HG02763 (cell line): ENCODE data around the gene TMED5.
"Not testable (repeated sequence)": the region's sequence is repeated elsewhere in the genome, so short reads cannot be mapped to it uniquely, and the experiment has no call there.

Experiments
- ATAC-seq: cut with Tn5 transposase; IDR thresholded peaks from one replicate; pipeline ENCODE4 v1.9.1; 2021; ENCODE audit warnings: mild to moderate bottlenecking, moderate library complexity; ENCODE audit not compliant: unreplicated experiment

The TMED5 gene

DNA sequence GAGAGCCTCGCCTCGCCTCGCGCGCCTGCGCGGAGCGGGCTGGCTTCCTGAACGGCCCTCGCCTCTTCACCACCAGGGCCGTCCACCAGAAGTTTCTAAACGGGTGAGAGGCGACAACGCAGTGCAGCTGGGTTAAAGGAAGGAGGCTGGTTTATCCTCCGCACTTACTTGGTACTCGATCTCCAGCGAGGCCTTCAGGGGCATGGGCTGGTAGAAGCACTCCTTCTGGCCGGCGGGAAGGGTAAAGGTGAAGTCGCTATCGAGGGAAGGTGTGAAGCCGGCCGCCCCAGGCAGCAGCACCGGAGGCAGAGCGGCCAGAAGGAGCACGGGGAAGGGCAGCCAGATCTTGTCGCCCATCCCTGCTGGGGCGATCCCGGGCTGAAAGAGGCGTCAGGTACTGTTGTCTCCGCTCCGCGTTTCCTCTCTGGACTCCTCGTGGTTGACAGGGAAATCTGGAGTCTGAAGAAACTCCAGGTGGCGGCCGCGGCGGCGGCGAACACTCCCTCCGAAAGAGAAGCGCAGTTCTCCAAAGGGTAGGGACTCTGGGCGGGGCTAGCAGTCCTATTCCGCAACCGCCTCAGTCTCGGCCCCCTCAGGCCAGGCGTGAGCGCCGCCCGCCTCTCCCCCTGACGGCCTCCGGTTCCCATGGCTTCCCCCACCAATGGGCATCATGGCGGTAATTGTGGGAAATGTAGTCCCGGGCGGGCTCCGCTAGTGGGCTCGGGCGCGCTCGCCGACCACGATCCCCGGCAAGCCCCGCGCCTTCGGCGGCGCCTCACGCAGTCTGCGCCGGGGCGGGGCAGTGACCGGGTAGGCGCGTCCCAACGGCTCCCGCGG is at the start of gene TMED5:
TMED5 (minus strand) TSS at position 528 of the 837 bp plus-strand sequence; CDS start at position 357, 171 bp downstream.
- peak; percentile 86 for ATAC-seq

DNA sequence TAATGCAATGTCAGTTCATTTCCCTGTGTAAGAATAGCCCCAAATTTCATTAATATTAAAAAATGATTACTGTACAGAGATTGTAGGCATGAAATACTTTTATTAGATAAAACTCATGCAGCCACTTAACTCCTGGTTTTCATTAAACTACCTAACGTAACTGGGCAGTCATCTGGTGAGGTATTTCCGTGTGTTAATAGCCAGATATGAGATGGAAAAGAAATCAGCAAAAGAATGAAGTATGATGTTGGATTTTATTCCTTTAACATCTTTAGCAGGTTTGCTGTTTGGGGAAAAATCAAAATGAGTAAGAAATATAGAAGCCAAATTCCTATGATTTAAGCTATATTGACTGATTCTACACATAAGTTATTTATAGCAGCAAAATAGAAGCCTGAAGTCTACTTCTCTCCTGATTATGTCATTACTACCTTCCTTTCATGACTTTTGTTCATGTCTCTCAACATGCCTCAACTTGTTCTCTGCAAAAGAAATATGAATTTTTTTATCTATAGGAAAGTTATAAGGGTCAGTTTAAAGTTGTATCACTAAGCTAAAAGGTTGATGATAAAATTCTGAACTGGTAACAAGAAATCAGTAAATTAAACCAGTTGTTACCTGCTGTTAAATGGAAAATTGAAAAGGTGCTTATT is 42.9 kb upstream of the TMED5 start:
- ATAC-seq: no peak

DNA sequence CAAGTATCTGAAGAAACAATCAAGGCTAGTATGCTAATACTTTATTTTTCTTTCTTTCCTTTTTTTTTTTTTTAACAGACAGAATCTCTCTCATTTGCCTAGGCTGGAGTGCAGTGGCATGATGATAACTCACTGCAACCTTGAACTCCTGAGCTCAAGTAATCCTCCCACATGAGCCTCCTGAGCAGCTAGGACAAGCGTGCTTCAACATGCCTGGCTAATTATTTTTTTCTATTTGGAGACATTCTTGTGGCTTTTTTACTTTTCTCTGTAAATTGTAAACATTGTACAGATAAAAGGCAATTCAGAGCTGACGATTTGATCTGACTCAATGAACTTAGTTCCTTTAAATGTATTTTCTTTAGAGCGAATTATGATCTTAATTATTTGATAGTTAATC is 41.7 kb upstream of the TMED5 start:
- no peak for ATAC-seq

- not testable (repeated sequence) for ATAC-seq
Observed at GRCh38 chr1:93220716-93221115, 40.5 kb upstream of the TMED5 start.

GRCh38 chr1:93219443-93219842 is 39.2 kb upstream of the TMED5 start:
- peak; percentile 65 for ATAC-seq

DNA sequence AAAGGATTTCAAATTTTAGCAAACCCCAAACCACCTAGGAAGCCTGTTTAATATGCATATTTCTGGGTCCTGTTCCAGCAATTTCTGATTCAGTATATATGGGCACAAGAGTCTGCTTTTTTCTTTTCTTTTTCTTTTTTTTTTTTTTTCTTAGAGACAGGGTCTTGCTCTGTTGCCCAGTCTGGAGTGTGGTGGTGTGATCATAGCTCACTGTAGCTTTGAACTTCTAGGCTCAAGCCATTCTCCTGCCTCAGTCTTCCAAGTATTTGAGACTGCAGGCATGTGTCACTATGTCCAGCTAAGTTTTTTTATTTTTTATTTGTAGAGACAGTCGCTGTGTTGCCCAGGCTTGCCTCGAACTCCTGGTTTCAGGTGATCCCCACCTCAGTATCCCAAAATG is 35.1 kb upstream of the TMED5 start:
- ATAC-seq: no peak

GRCh38 chr1:93207211-93207610 is 27.0 kb upstream of the TMED5 start:
- no peak for ATAC-seq

- ATAC-seq: no peak
Observed at GRCh38 chr1:93206567-93206954, 26.3 kb upstream of the TMED5 start.

DNA sequence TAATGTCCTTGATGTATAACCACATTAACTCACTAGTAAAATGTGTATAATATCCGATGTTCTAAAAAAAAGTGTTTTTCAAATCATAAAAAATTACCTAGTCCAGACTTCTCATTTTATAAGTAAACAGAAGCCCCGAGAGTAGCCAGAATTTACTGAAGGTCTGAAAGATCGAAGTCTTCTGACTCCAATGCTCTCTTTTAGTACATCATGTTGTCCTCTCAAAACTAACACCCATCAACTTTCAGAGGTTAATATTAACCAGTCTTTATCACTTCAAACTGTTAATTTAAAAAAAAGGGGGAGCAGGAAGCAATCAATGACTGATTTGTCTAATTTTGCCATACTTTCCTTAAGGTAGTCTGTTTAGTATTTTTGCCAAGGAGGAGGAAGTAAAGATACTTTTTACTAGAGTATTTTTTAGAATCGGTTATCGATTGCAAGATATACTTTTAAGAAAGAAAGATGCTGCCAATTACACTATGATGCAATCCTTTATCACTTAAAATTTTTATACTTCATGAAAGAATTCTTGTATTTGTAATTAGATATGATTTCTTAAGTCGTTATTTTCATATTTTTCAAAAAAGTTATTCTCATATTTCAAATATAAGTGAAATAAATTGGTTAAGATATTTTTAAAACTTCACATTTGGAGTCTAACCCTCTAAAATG is 25.8 kb upstream of the TMED5 start:
- no peak for ATAC-seq

DNA sequence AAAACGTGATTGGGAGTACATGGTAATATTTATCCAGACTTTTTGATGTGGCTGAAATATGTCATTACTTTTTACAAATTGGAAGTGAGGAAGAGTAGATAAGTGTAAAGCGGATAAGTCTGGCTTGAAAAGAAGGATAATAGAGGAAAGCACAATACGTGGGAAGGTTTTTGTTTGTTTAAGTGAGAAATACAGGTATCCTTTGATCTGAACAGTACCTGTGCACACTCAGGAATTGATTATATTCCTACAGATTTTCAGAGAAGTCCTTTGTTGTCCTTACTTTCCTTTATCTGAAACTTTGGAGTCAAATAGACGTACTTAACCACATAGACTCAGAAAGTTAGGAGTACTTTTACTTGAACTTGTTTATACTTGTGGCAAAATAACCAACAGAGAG is 20.5 kb upstream of the TMED5 start:
- ATAC-seq: no peak

DNA sequence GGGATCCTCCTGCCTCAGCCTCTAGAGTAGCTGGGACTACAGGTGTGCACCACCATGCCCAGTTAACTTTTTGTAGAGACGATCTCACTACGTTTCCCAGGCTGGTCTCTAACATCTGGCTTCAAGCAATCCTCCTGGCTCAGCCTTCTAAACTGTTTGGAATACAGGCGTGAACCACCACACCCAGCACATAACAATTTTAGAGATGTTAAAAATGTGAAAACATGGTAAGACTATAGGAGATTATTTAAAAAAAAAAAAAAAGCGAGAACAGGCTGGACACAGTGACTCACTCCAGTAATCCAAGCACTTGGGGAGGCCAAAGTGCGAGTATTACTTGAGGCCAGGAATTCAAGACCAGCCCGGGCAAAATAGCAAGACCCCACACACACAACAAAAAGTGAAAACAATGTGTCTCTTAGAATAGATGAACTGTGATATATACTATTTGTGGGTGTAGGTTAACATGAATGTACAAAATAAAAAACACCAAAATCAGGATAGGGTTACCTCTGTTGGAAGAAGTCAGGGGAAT is 19.9 kb upstream of the TMED5 start:
- no peak for ATAC-seq

GRCh38 chr1:93199150-93199549 is 18.9 kb upstream of the TMED5 start:
- no peak for ATAC-seq

DNA sequence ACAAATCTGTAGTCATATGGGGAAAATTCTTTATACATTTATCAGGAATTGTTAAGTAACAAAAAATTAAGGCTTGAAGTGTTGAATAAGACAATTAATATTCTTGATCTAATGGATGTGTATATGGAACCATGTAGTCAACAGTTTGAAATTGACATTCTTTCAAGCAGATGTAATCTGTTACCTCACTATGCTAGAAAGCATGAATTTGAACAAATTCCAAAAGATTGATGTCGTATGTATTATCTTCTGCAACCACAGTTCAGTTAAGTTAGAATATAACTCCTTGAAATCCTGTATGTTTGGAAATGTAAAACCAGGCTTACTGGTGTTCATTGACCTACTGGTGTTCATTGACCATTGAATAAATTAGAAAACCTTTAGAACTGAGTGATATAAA is 16.4 kb upstream of the TMED5 start:
- ATAC-seq: no peak

GRCh38 chr1:93194231-93194990 is 14.2 kb upstream of the TMED5 start:
- no peak for ATAC-seq

- no peak for ATAC-seq
Observed at GRCh38 chr1:93190432-93190831, 10.2 kb upstream of the TMED5 start.

DNA sequence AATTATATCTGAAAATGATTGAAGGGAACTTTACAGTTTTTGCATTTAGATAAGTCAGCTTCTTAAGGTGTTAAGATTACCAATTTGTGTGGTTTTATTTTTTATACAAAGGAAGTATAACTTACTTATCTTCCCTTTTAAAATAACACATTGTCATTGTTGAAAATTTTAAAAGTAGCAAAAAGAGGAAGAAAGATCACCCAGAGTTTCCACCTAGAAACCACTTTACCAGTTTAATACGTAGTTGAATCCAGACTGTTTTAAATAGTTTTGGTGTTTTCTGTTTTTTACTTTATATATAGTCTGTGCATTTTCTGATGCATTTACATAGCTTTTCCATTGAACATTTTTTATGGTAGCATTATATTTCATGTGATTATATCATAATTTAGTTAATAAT is 6.5 kb upstream of the TMED5 start:
- no peak for ATAC-seq

GRCh38 chr1:93180723-93181613 is 755 bp upstream of the TMED5 start, which contains the start of gene CCDC18:
Gene CCDC18, plus strand, starts transcription at chr1:93180724. Its CDS starts 2,638 bp downstream, at chr1:93183362.
- ATAC-seq: peak; percentile 2

DNA sequence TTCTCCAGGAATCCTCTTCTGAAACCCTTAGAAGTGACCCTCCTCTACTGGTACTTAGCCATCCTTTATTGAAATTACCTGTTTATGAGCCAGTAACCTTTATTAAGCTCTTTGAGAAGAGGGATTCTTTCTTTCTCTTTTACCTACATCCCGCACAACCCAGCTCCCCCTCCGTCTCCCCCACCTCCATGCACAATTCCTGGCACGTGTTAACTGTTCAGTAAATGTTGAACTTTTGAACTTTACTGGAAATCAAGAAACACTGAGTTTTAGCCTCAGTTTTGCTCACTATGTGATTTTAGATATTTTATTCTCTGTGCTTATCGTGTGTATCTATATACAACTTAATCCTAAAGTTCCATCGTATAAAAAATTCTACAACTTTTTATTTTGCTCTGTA is 1.8 kb downstream of the TMED5 start:
- ATAC-seq: no peak

GRCh38 chr1:93177991-93178390 is 2.2 kb downstream of the TMED5 start:
- no peak for ATAC-seq

DNA sequence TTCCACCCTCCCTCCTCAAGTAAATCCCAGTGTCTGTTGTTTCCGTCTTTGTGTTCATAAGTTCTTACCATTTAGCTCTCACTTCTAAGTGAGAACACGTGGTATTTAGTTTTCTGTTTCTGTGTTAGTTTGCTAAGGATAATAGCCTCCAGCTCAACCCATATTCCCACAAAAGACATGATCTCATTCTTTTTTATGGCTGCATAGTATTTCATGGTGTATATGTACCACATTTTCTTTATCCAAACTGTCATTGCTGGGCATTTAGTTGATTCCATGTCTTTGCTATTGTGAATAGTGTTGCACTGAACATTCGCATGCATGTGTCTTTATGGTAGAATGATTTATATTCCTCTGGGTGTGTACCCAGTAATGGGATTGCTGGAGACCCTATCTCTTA is 5.6 kb downstream of the TMED5 start:
- not testable (repeated sequence) for ATAC-seq
